Activated CD4-positive, alpha-beta memory T cell treated with anti-CD3 and anti-CD28 coated beads for 36 hours (primary cell): ENCODE data around the gene SOX6. TPM values are rescaled to one million over a fixed set of nuclear protein-coding genes. Genes with fewer than 3 reads are reported as not detected.

Experiments used
- CTCF ChIA-PET: fragments of 350-600 bp; sonication (Branson Sonifier 250); formaldehyde crosslinking; loops from one replicate; lab custom pipeline; 2021; ENCODE audit warnings: antibody characterized with exemption, inconsistent platforms; lab: Charles Lee
- POLR2A ChIA-PET: fragments of 350-600 bp; sonication (Branson Sonifier 250); formaldehyde crosslinking; loops from one replicate; lab custom pipeline; 2021; ENCODE audit warnings: antibody characterized with exemption; lab: Charles Lee
- DNase-seq: peaks from one replicate; pipeline ENCODE4 v3.0.0-alpha.2; 2020
- H3K27ac Mint-ChIP-seq: one replicate; pipeline ENCODE4 v1.8.0; 2021; ENCODE audit warnings: mixed read lengths
- H3K27me3 Mint-ChIP-seq: one replicate; pipeline ENCODE4 v1.8.0; 2021; ENCODE audit warnings: mixed read lengths
- H3K36me3 Mint-ChIP-seq: one replicate; pipeline ENCODE4 v1.8.0; 2021; ENCODE audit warnings: mixed read lengths
- H3K4me1 Mint-ChIP-seq: one replicate; pipeline ENCODE4 v1.8.0; 2021; ENCODE audit warnings: low read depth, mixed read lengths
- H3K4me3 Mint-ChIP-seq: one replicate; pipeline ENCODE4 v1.8.0; 2021; ENCODE audit warnings: mild to moderate bottlenecking, mixed read lengths
- H3K9me3 Mint-ChIP-seq: one replicate; pipeline ENCODE4 v1.8.0; 2021; ENCODE audit warnings: mixed read lengths
- intact Hi-C: fragments of 100-400 bp; cut with micrococcal nuclease; formaldehyde crosslinking; loops from one replicate; pipeline ENCODE4 v1.15.1; 2023
- total RNA-seq, 2 experiments: library from RNA; stranded (reverse); gene quantifications; one replicate each; pipeline ENCODE4 v1.2.3, GENCODE V29; 2021

The SOX6 gene
- total RNA-seq, 2 experiments from 2014 or later = not detected

- POLR2A ChIA-PET = no interaction called here
- Mint-ChIP-seq H3K27me3 (no peaks in the 10 kb centered on the region), H3K4me3 (no peak overlapping the region), H3K4me1 (no peaks in the 10 kb centered on the region), H3K9me3 (peaks cover 5% of the 10 kb centered on the region), H3K36me3 (no peaks in the 10 kb centered on the region), H3K27ac (no peak overlapping the region)
- CTCF ChIA-PET = no interaction called here
- no peak for DNase-seq
- intact Hi-C loops = no loop called here
Observed at GRCh38 chr11:16336721-16337120, 19.6 kb downstream of the SOX6 start.

- intact Hi-C loops = no loop called here
- H3K4me3 Mint-ChIP-seq = no peak overlapping the region
- H3K36me3 Mint-ChIP-seq = no peaks in the 10 kb centered on the region
- ChIA-PET CTCF (no interaction called here), POLR2A (no interaction called here)
- DNase-seq = no peak
- no peaks in the 10 kb centered on the region for H3K4me1 Mint-ChIP-seq
- H3K27me3 Mint-ChIP-seq = no peaks in the 10 kb centered on the region
- peaks cover 5% of the 10 kb centered on the region for H3K9me3 Mint-ChIP-seq
- H3K27ac Mint-ChIP-seq = no peak overlapping the region
Observed at GRCh38 chr11:16336204-16336603, 20.1 kb downstream of the SOX6 start.

- Mint-ChIP-seq H3K9me3 (peaks cover 5% of the 10 kb centered on the region), H3K4me1 (no peaks in the 10 kb centered on the region), H3K27ac (no peak overlapping the region), H3K4me3 (no peak overlapping the region), H3K27me3 (no peaks in the 10 kb centered on the region), H3K36me3 (no peaks in the 10 kb centered on the region)
- ChIA-PET POLR2A (no interaction called here), CTCF (no interaction called here)
- DNase-seq = no peak
- intact Hi-C loops = no loop called here
Observed at GRCh38 chr11:16335236-16335962, 20.9 kb downstream of the SOX6 start.

- H3K4me1 Mint-ChIP-seq = no peaks in the 10 kb centered on the region
- no peak for DNase-seq
- no peak overlapping the region for H3K4me3 Mint-ChIP-seq
- H3K9me3 Mint-ChIP-seq = peaks cover 16% of the 10 kb centered on the region
- H3K36me3 Mint-ChIP-seq = no peaks in the 10 kb centered on the region
- ChIA-PET CTCF (no interaction called here), POLR2A (no interaction called here)
- intact Hi-C loops = no loop called here
- H3K27me3 Mint-ChIP-seq = no peaks in the 10 kb centered on the region
- H3K27ac Mint-ChIP-seq = no peak overlapping the region
Observed at GRCh38 chr11:16326679-16327297, 29.6 kb downstream of the SOX6 start.

GRCh38 chr11:16322190-16322589, 34.2 kb downstream of the SOX6 start:
- ChIA-PET CTCF (no interaction called here), POLR2A (no interaction called here)
- Mint-ChIP-seq H3K36me3 (no peaks in the 10 kb centered on the region), H3K9me3 (peaks cover 16% of the 10 kb centered on the region), H3K27ac (no peak overlapping the region), H3K4me3 (no peak overlapping the region), H3K4me1 (no peaks in the 10 kb centered on the region), H3K27me3 (no peaks in the 10 kb centered on the region)
- intact Hi-C loops = no loop called here
- no peak for DNase-seq

GRCh38 chr11:16321148-16321547, 35.2 kb downstream of the SOX6 start:
- peaks cover 15% of the 10 kb centered on the region for H3K9me3 Mint-ChIP-seq
- no peak for DNase-seq
- no peaks in the 10 kb centered on the region for H3K36me3 Mint-ChIP-seq
- POLR2A ChIA-PET = no interaction called here
- no peak overlapping the region for H3K4me3 Mint-ChIP-seq
- intact Hi-C loops = no loop called here
- H3K4me1 Mint-ChIP-seq = no peaks in the 10 kb centered on the region
- H3K27me3 Mint-ChIP-seq = no peaks in the 10 kb centered on the region
- no peak overlapping the region for H3K27ac Mint-ChIP-seq
- CTCF ChIA-PET = no interaction called here

- H3K4me1 Mint-ChIP-seq = no peaks in the 10 kb centered on the region
- CTCF ChIA-PET = no interaction called here
- H3K27ac Mint-ChIP-seq = no peak overlapping the region
- no peaks in the 10 kb centered on the region for H3K27me3 Mint-ChIP-seq
- POLR2A ChIA-PET = no interaction called here
- H3K9me3 Mint-ChIP-seq = peaks cover 10% of the 10 kb centered on the region
- intact Hi-C loops = no loop called here
- H3K4me3 Mint-ChIP-seq = no peak overlapping the region
- no peak for DNase-seq
- no peaks in the 10 kb centered on the region for H3K36me3 Mint-ChIP-seq
Observed at GRCh38 chr11:16318320-16318719, 38.0 kb downstream of the SOX6 start.

- POLR2A ChIA-PET = no interaction called here
- no peaks in the 10 kb centered on the region for H3K36me3 Mint-ChIP-seq
- H3K4me3 Mint-ChIP-seq = no peak overlapping the region
- CTCF ChIA-PET = no interaction called here
- no peaks in the 10 kb centered on the region for H3K27me3 Mint-ChIP-seq
- DNase-seq = no peak
- no peak overlapping the region for H3K27ac Mint-ChIP-seq
- no peaks in the 10 kb centered on the region for H3K4me1 Mint-ChIP-seq
- intact Hi-C loops = no loop called here
- peaks cover 10% of the 10 kb centered on the region for H3K9me3 Mint-ChIP-seq
Observed at GRCh38 chr11:16317712-16318111, 38.6 kb downstream of the SOX6 start.

- H3K36me3 Mint-ChIP-seq = no peaks in the 10 kb centered on the region
- peaks cover 6% of the 10 kb centered on the region for H3K9me3 Mint-ChIP-seq
- CTCF ChIA-PET = no interaction called here
- no peak overlapping the region for H3K27ac Mint-ChIP-seq
- intact Hi-C loops = no loop called here
- no peak for DNase-seq
- H3K27me3 Mint-ChIP-seq = no peaks in the 10 kb centered on the region
- no peak overlapping the region for H3K4me3 Mint-ChIP-seq
- POLR2A ChIA-PET = no interaction called here
- no peaks in the 10 kb centered on the region for H3K4me1 Mint-ChIP-seq
Observed at GRCh38 chr11:16313846-16314245, 42.5 kb downstream of the SOX6 start.

GRCh38 chr11:16312233-16312765, 44.0 kb downstream of the SOX6 start:
- Mint-ChIP-seq H3K9me3 (peaks cover 6% of the 10 kb centered on the region), H3K36me3 (no peaks in the 10 kb centered on the region), H3K4me1 (no peaks in the 10 kb centered on the region), H3K4me3 (no peak overlapping the region), H3K27ac (no peak overlapping the region), H3K27me3 (no peaks in the 10 kb centered on the region)
- ChIA-PET POLR2A (no interaction called here), CTCF (no interaction called here)
- no peak for DNase-seq
- intact Hi-C loops = no loop called here

GRCh38 chr11:16311831-16312230, 44.5 kb downstream of the SOX6 start:
- POLR2A ChIA-PET = no interaction called here
- Mint-ChIP-seq H3K4me1 (no peaks in the 10 kb centered on the region), H3K27me3 (no peaks in the 10 kb centered on the region), H3K4me3 (no peak overlapping the region), H3K27ac (no peak overlapping the region), H3K36me3 (no peaks in the 10 kb centered on the region), H3K9me3 (peaks cover 6% of the 10 kb centered on the region)
- CTCF ChIA-PET = no interaction called here
- no peak for DNase-seq
- intact Hi-C loops = no loop called here

GRCh38 chr11:16310943-16311342, 45.4 kb downstream of the SOX6 start:
- H3K9me3 Mint-ChIP-seq = peaks cover 6% of the 10 kb centered on the region
- no peak overlapping the region for H3K27ac Mint-ChIP-seq
- no peak for DNase-seq
- ChIA-PET POLR2A (no interaction called here), CTCF (no interaction called here)
- H3K4me1 Mint-ChIP-seq = no peaks in the 10 kb centered on the region
- H3K36me3 Mint-ChIP-seq = no peaks in the 10 kb centered on the region
- intact Hi-C loops = no loop called here
- H3K4me3 Mint-ChIP-seq = no peak overlapping the region
- no peaks in the 10 kb centered on the region for H3K27me3 Mint-ChIP-seq

- H3K27me3 Mint-ChIP-seq = no peaks in the 10 kb centered on the region
- CTCF ChIA-PET = no interaction called here
- no peak for DNase-seq
- intact Hi-C loops = no loop called here
- POLR2A ChIA-PET = no interaction called here
- H3K4me3 Mint-ChIP-seq = no peak overlapping the region
- peaks cover 6% of the 10 kb centered on the region for H3K9me3 Mint-ChIP-seq
- H3K4me1 Mint-ChIP-seq = no peaks in the 10 kb centered on the region
- no peaks in the 10 kb centered on the region for H3K36me3 Mint-ChIP-seq
- H3K27ac Mint-ChIP-seq = no peak overlapping the region
Observed at GRCh38 chr11:16309226-16309625, 47.1 kb downstream of the SOX6 start.
